HG03354 (cell line): ENCODE results near the gene NUP210.
"Not testable (repeated sequence)": the region's sequence is repeated elsewhere in the genome, so short reads cannot be mapped to it uniquely, and the experiment has no call there.

ENCODE experiments used
- ATAC-seq: cut with Tn5 transposase; IDR thresholded peaks from one replicate; pipeline ENCODE4 v1.9.1; 2021; ENCODE audit warnings: mild to moderate bottlenecking; ENCODE audit not compliant: unreplicated experiment, poor library complexity, severe bottlenecking

NUP210 gene

GRCh38 chr3:13380971-13381370, 39.2 kb downstream of the NUP210 start:
- no peak for ATAC-seq

GRCh38 chr3:13379201-13379830, 40.8 kb downstream of the NUP210 start:
- no peak for ATAC-seq

- peak; percentile 78 for ATAC-seq
Measured at GRCh38 chr3:13378155-13378554, 42.0 kb downstream of the NUP210 start.

DNA sequence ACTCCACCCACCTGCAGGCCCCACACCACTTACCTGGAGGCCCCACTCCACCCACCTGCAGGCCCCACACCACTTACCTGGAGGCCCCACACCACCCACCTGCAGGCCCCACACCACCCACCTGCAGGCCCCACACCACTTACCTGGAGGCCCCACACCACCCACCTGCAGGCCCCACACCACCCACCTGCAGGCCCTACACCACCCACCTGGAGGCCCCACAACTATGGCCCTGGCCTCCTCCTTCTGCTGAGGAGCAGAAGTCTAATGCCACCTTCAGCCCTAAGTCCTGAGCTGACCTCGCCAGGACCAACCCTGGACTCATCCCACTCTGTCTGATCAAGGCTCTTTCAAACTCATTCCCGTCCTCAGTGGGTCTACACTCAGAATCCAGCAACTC, 42.4 kb downstream of the NUP210 start:
- not testable (repeated sequence) for ATAC-seq

GRCh38 chr3:13377021-13377420, 43.1 kb downstream of the NUP210 start:
- ATAC-seq, result no peak

DNA sequence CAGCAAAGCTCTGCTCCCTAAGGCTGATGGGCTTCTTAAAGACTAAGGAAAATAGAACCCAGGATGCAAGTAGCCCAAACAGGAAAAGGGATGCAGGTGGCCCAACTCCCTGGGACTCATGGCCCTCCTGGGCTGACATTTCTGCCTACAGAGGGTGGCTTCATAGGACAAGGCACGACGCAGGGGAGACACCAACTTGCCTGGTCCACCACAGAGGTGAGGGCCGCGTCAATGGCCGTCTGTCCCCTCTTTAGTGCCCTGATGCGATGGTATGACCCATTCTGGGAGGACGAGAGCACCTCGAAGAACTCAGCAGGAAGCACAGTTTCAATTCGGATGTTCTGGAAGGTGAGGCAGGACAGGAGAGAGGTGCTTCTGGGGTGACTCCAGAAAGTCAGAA, 44.0 kb downstream of the NUP210 start:
- no peak for ATAC-seq

DNA sequence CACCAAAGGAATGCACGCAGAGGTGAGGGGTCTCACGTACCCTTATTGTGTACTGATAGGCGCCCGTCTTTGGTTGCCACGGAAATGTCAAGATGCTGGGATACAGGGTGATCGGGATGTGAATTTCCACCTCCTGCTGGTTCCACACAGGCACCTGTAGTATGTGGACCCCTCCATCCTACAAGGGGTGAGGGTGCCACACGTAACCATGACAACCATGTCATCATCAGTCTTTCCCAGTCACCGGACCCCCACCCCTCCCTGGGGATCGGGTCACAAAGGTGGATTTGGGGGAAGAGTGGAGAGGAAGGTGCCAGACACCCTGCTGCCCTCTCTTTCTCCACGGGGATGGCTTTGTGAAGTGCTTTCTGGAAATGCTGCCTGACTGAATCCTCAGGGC, 44.7 kb downstream of the NUP210 start:
- no peak for ATAC-seq

GRCh38 chr3:13373975-13374586, 46.0 kb downstream of the NUP210 start:
- ATAC-seq, result no peak

- ATAC-seq, result no peak
Measured at GRCh38 chr3:13372656-13373055, 47.5 kb downstream of the NUP210 start.

- ATAC-seq, result no peak
Measured at GRCh38 chr3:13372126-13372525, 48.0 kb downstream of the NUP210 start.

DNA sequence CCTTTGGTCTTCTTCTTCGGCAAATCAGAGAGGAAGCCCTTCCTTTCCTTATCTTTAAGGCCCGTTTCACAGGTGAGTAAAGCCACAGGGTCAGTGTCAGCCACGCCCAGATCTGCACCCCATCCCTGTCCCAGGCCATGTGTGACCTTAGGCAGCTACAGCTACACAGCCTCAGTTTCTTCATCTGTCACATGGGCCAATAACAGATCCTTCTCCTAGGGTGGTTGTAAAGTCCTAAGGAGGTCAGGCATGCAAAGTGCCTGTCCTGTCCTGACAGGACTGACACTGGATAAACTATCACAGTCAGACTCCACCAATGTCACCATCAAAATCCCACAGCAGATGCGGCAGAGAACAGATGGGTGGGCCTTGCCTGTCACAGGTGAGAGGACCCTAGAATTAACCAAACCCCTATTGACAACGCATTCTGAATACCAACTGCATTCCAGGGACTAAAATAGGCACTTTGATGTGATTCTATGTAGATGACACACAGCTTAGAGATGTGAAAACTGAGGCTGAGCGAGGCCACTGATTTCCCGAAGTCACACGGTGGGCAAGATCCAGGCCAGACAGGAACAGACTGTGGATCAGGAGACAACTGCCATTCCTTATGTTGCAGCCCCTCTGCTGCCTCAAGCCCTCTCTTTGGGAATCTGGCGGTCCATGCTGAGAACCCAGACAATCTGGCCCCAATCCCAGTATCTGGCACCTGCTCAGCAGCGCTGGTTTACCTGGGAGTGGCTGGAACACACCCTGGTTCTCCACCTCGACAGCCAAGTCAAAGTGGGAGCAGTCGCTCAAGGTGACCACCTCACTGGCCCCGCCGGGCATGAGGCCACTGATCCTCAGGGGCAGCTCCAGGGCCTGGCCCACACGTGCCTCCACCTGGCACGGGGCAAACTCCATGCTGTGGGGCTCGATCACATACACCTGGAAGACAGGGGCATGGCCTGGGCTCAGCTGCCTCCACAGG, 48.7 kb downstream of the NUP210 start:
- no peak for ATAC-seq

DNA sequence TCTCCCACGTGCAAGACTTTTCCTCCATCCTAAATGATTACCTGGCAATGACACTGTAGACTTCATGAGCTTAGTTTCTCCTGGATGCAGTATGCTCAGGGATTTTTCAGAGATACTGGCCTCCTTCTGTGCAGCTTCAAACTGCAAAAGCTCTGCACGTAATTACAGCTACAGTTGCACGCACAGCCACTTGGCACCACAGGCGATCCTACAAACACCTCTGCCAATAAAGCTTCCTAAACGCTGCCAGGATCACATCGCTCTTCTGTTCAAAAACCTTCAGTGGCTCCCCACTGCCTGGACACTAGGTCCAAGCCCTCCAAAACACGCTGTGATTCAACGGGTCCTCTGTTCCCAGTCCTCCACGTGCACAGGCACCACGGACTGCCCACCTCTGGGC, 49.5 kb downstream of the NUP210 start:
- no peak for ATAC-seq

DNA sequence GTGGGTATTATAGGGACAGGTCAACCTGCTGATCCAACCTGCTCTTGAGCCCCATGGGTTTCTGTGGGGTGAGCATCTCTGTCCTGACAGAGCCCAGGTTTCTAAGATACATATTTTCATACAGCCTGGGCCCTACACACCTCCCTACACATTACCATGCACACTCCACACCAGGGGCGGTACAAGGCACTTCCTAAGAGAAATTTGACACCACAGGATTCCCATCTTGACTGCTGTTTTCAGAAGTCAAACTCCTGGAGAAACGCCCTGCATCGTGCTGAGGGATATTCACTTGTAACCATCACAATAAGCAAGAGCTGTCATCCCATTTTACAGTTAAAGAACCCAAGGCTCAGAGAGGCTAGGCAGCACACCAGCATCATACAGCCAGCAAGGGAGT, 50.1 kb downstream of the NUP210 start:
- no peak for ATAC-seq

GRCh38 chr3:13368834-13369233, 51.3 kb downstream of the NUP210 start:
- ATAC-seq, result no peak

- no peak for ATAC-seq
Measured at GRCh38 chr3:13367728-13368127, 52.4 kb downstream of the NUP210 start.

GRCh38 chr3:13365390-13366379, 54.4 kb downstream of the NUP210 start:
- no peak for ATAC-seq

GRCh38 chr3:13364602-13365271, 55.4 kb downstream of the NUP210 start:
- ATAC-seq, result no peak

DNA sequence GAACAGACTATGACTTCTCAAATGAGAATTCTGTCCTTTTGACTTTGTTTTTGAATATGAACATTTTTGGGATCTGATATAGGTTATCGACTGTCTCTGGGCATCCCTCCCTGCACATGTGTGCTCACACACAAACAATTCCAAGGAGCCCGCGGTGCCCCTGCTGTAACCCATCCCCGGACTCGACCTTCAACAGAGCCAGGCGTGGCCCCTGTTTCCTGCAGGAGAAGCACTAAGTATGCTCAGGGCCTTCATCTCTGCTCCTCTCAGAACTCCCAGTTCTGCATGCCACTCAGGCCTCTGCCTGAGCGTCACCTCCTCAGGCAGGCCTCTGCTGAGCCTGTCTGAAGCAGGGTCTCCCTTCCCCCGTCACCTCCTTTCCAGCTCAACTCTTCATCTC, 57.6 kb downstream of the NUP210 start:
- ATAC-seq, result no peak

GRCh38 chr3:13359916-13360315, 60.2 kb downstream of the NUP210 start:
- no peak for ATAC-seq
